HG03025 (cell line): ENCODE results near the gene CD37.
"Not testable (repeated sequence)": the region's sequence is repeated elsewhere in the genome, so short reads cannot be mapped to it uniquely, and the experiment has no call there.

Experiments
- ATAC-seq: cut with Tn5 transposase; IDR thresholded peaks from one replicate; pipeline ENCODE4 v1.9.1; 2021; ENCODE audit warnings: mild to moderate bottlenecking, moderate library complexity; ENCODE audit not compliant: unreplicated experiment, low FRiP score

CD37 gene

DNA sequence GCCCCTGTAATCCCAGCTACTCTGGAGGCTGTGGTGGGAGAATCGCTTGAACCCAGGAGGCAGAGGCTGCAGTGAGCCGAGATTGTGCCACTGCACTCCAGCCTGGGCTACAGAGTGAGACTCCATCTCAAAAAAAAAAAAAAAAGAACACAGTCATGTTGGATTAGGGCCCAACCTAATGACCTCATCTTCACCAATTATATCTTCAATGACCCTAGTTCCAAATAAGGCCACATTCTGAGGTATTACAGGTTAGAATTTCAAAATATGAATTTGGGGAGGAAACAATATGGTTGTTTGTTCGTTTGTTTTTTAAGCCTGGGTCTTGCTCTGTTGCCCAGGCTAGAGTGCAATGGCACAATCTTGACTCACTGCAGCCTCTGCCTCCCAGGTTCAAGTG, 38.0 kb downstream of the CD37 start:
- not testable (repeated sequence) for ATAC-seq

DNA sequence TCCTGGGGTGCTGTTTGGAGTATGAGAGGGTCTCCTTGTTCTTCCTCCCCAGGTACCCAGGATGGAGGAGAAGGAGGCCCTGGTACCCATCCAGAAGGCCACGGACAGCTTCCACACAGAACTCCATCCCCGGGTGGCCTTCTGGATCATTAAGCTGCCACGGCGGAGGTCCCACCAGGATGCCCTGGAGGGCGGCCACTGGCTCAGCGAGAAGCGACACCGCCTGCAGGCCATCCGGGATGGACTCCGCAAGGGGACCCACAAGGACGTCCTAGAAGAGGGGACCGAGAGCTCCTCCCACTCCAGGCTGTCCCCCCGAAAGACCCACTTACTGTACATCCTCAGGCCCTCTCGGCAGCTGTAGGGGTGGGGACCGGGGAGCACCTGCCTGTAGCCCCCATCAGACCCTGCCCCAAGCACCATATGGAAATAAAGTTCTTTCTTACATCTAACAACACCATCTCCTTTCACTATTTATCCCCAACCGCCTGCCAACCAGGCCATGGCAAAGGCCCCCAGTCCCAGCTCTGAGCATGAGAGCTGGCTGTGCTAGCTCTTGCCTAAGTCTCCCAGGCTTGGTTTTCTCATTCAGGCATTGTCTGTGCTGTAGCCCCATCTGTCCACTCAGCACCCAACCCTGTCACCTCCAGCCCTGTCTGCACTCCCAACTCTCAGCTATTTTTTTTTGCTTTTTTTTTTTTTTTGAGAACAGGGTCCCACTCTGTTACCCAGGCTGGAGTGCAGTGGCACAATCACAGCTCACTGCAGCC, 39.6 kb downstream of the CD37 start:
- no peak for ATAC-seq

DNA sequence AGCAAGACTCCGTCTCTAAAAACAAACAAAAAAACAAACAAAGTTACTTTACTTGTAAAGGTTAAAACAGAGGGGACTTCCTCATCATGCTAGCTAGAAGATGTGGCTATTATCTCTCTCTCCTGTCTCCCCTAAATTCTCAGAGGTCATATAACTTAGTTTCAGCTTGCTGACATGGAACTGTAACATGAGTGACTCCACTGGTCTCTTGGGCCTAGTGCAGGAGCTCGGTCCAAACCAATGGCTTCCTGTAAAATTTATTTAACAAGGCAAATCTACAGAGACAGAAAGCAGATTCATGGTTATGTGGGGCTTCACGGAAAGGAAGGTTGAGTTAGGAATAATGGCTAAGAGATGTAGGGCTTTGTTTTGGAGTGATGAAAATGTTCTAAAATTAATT, 43.3 kb downstream of the CD37 start:
- no peak for ATAC-seq

DNA sequence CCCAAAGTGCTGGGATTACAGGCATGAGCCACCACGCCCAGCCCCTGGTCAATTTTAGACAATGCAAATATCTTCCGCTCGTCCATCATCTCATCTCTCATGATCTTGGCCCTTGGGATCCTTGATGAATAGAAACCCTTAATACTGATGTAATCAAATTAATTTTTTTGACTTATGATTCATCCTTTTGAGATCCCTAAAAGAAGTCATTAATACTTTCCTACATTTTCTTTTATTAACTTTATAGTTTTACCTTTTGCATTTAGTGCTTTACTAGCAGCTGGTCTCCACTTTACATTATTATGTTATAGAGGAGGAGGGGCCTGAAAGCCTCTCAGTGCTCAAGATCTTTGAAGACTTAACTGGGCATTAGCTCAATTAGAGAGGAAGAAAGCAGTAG, 45.2 kb downstream of the CD37 start:
- no peak for ATAC-seq

DNA sequence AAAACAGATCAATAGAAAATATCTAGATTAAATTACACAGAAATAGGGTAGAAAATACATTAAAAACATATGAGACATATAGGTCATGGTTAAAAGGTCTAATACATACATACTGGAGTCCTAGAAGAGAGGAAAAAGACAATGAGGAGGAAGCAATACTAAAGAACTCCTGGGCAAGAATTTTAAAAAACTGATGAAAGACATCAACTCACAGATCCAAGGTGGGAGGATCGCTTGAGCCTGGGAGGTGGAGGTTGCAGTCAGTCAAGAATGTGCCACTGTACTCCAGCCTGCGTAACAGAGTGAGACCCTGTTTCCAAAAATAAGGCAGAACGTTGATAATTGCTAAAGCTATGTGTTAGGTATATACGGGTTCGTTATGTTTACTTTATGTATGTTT, 47.4 kb downstream of the CD37 start:
- no peak for ATAC-seq

DNA sequence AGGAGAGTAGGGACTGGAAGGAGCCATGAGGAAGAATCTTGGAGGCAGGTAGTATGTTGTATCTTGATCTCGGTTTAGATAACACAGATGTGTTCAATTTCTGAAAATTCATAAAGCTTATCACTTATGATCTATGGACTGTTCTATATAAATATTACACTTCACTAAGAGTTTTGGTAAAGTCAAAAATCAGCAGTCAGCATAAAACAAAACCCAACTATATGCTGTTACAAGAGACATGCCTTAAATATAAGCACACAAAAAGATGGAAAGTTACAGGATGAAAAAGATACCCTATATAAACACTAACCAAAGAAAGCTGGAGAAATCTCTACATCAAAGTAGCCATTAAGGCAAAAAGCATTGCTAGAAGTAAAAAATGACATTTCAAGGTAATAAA, 48.4 kb downstream of the CD37 start:
- no peak for ATAC-seq

DNA sequence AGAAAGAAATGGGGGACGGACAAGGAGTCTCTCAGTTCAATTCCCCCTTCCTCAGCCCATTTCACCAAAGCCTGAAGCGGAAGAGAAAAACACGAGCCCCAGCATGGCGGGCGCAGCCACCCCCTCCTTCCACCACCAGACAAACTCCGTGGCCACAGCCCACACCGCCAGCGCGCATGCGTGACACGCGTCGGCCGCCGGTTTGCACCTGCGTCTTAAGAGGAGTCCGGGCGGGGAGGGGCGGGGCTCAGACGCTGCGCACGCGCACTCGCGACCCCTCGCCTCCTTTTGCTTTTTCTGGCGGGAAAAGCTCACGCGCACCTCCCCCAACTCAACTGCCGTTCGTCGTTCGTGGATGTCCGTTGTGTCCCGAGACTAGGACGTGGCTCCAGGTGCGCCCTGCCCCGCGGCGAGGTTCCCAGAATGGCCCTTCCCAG, 52.7 kb downstream of the CD37 start, which contains the start of gene KASH5:
KASH5 (plus strand) TSS at position 314 of the 437 bp plus-strand sequence. CDS start 2,635 bp downstream, outside the sequence.
- no peak for ATAC-seq

DNA sequence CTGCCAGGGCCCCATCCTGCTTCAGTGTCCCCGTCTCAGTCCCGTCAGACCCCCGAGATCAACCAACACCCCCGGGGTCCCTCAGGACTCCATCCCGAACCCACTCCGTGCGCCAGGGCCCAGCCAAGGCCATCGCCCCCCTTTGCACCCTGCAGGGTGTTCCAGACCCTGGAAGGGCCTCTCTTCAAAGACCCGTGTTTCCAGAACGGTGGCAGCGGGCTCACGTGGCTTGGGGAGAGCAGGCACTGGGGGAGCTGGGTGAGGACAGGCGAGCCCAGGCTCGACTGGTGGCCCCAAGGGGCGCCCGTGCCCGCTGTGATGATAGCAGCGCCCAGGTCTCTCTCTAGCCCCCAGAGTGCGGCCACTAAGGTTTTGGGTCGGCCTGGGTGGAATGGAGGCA, 54.2 kb downstream of the CD37 start:
- ATAC-seq: no peak
